ENCODE measurements around the gene CCDC78.

CCDC78 gene

GRCh38 chr16:674968-675883 is 51.0 kb downstream of the CCDC78 start, which contains the start of gene RHBDL1:
Gene RHBDL1, plus strand, starts transcription at chr16:675671. Its CDS starts 120 bp downstream, at chr16:675791.
- peak within 1 kb of the TSS; percentile 32 for H3K4me3 ChIP-seq (ENCODE audit: low read length)
- H3K36me3 ChIP-seq (ENCODE audit: control insufficient read depth, low read depth, low read length): peaks cover 36% of the 10 kb centered on the region
- H3K9ac ChIP-seq (ENCODE audit: low read length): no peak within 1 kb of the TSS

GRCh38 chr16:674214-674881 is 51.9 kb downstream of the CCDC78 start:
- Histone ChIP-seq H3K36me3 (ENCODE audit: control insufficient read depth, low read depth, low read length) (peaks cover 45% of the 10 kb centered on the region), H3K4me3 (ENCODE audit: low read length) (peak overlapping the region; percentile 32), H3K9ac (ENCODE audit: low read length) (no peak overlapping the region), H3K4me1 (ENCODE audit: control insufficient read depth, low read depth, low read length) (peaks cover 3% of the 10 kb centered on the region), H3K27me3 (ENCODE audit: control insufficient read depth, insufficient read depth, low read length) (no peaks in the 10 kb centered on the region), H3K9me3 (ENCODE audit: control insufficient read depth, low read depth, low read length) (no peaks in the 10 kb centered on the region), H3K27ac (ENCODE audit: low read length) (no peak overlapping the region)

More at GRCh38 chr16:674968-675883, 51.0 kb downstream of the CCDC78 start, which contains the start of gene RHBDL1:
- H3K27me3 ChIP-seq (ENCODE audit: control insufficient read depth, insufficient read depth, low read length): no peaks in the 10 kb centered on the region
- no peaks in the 10 kb centered on the region for H3K9me3 ChIP-seq (ENCODE audit: control insufficient read depth, low read depth, low read length)
- peaks cover 3% of the 10 kb centered on the region for H3K4me1 ChIP-seq (ENCODE audit: control insufficient read depth, low read depth, low read length)
- no peak within 1 kb of the TSS for H3K27ac ChIP-seq (ENCODE audit: low read length)

- H3K27ac ChIP-seq (ENCODE audit: low read length): no peak overlapping the region
- H3K4me3 ChIP-seq (ENCODE audit: low read length): no peak overlapping the region
- no peaks in the 10 kb centered on the region for H3K9me3 ChIP-seq (ENCODE audit: control insufficient read depth, low read depth, low read length)
- peaks cover 3% of the 10 kb centered on the region for H3K4me1 ChIP-seq (ENCODE audit: control insufficient read depth, low read depth, low read length)
- no peaks in the 10 kb centered on the region for H3K27me3 ChIP-seq (ENCODE audit: control insufficient read depth, insufficient read depth, low read length)
- H3K36me3 ChIP-seq (ENCODE audit: control insufficient read depth, low read depth, low read length): peaks cover 45% of the 10 kb centered on the region
- H3K9ac ChIP-seq (ENCODE audit: low read length): no peak overlapping the region
Observed at GRCh38 chr16:673399-673991, 52.7 kb downstream of the CCDC78 start.

- Histone ChIP-seq H3K27ac (ENCODE audit: low read length) (no peak overlapping the region), H3K9me3 (ENCODE audit: control insufficient read depth, low read depth, low read length) (no peaks in the 10 kb centered on the region), H3K4me1 (ENCODE audit: control insufficient read depth, low read depth, low read length) (peaks cover 3% of the 10 kb centered on the region), H3K36me3 (ENCODE audit: control insufficient read depth, low read depth, low read length) (peaks cover 45% of the 10 kb centered on the region), H3K9ac (ENCODE audit: low read length) (no peak overlapping the region), H3K4me3 (ENCODE audit: low read length) (no peak overlapping the region), H3K27me3 (ENCODE audit: control insufficient read depth, insufficient read depth, low read length) (no peaks in the 10 kb centered on the region)
Observed at GRCh38 chr16:672851-673250, 53.4 kb downstream of the CCDC78 start.
